ENCODE measurements around the gene SCNN1A. TPM values are rescaled to one million over a fixed set of nuclear protein-coding genes. Genes with fewer than 3 reads are reported as not detected.
"Not testable (repeated sequence)": the region's sequence is repeated elsewhere in the genome, so short reads cannot be mapped to it uniquely, and the experiment has no call there.

SCNN1A gene
- total and polyA plus RNA-seq, 2 donors = 0.61 to 28.9 TPM

- Histone ChIP-seq H3K4me1 (ENCODE audit: control insufficient read depth in 2 of 2, insufficient read depth in 2 of 2, low read length in 2 of 2) (peaks cover 46 to 82% of the 10 kb centered on the region in 2 donors), H3K4me3 (ENCODE audit: low read length in 2 of 2) (peak overlapping the region; percentile 3 to 37), H3K27ac (ENCODE audit: low read depth in 1 of 2, low read length in 1 of 2) (peak overlapping the region; percentile 94 to 98), H3K36me3 (ENCODE audit: control insufficient read depth in 2 of 2, insufficient read depth in 2 of 2, low read length in 1 of 2) (peaks cover 13 to 16% of the 10 kb centered on the region in 2 donors)
- H3K9me3 ChIP-seq (ENCODE audit: control insufficient read depth in 2 of 2, insufficient read depth in 1 of 2, low read length in 1 of 2); DNase-seq (ENCODE audit: low read depth in 6 of 9, low spot score in 9 of 9); H3K27me3 ChIP-seq (ENCODE audit: control insufficient read depth in 2 of 2, insufficient read depth in 1 of 2, low read length in 1 of 2): not testable (repeated sequence)
- WGBS = 66% methylated on average over 8 of the region's 8 CpGs
These were observed 36.8 kb downstream of the SCNN1A start for GRCh38 chr12:6338536-6338935.

- Histone ChIP-seq H3K36me3 (ENCODE audit: control insufficient read depth in 2 of 2, insufficient read depth in 2 of 2, low read length in 1 of 2) (peaks cover 19 to 21% of the 10 kb centered on the region in 2 donors), H3K9me3 (ENCODE audit: control insufficient read depth in 2 of 2, insufficient read depth in 1 of 2, low read length in 1 of 2) (no peaks in the 10 kb centered on the region), H3K27me3 (ENCODE audit: control insufficient read depth in 2 of 2, insufficient read depth in 1 of 2, low read length in 1 of 2) (no peaks in the 10 kb centered on the region), H3K4me1 (ENCODE audit: control insufficient read depth in 2 of 2, insufficient read depth in 2 of 2, low read length in 2 of 2) (peaks cover 46 to 82% of the 10 kb centered on the region in 2 donors), H3K27ac (ENCODE audit: low read depth in 1 of 2, low read length in 1 of 2) (peak overlapping the region; percentile 94 to 98), H3K4me3 (ENCODE audit: low read length in 2 of 2) (peak overlapping the region; percentile 37 to 54)
- DNase-seq (ENCODE audit: low read depth in 6 of 9, low spot score in 9 of 9) = peak in 1 of 9 donors; percentile 60
- WGBS = 25% methylated on average over 12 of the region's 12 CpGs
These were observed 37.4 kb downstream of the SCNN1A start for GRCh38 chr12:6337958-6338433.

GRCh38 chr12:6336889-6337853, 38.2 kb downstream of the SCNN1A start:
- Histone ChIP-seq H3K4me1 (ENCODE audit: control insufficient read depth in 2 of 2, insufficient read depth in 2 of 2, low read length in 2 of 2) (peaks cover 41 to 77% of the 10 kb centered on the region in 2 donors), H3K27ac (ENCODE audit: low read depth in 1 of 2, low read length in 1 of 2) (peak overlapping the region; percentile 94 to 98), H3K4me3 (ENCODE audit: low read length in 2 of 2) (peak overlapping the region; percentile 37 to 54), H3K9me3 (ENCODE audit: control insufficient read depth in 2 of 2, insufficient read depth in 1 of 2, low read length in 1 of 2) (no peaks in the 10 kb centered on the region), H3K27me3 (ENCODE audit: control insufficient read depth in 2 of 2, insufficient read depth in 1 of 2, low read length in 1 of 2) (no peaks in the 10 kb centered on the region), H3K36me3 (ENCODE audit: control insufficient read depth in 2 of 2, insufficient read depth in 2 of 2, low read length in 1 of 2) (peaks cover 26 to 29% of the 10 kb centered on the region in 2 donors)
- peak in 7 of 9 donors; percentile 58 to 90 (median 73) for DNase-seq (ENCODE audit: low read depth in 6 of 9, low spot score in 9 of 9)
- whole genome bisulfite sequencing = 3% methylated on average over 15 of the region's 15 CpGs

- Histone ChIP-seq H3K27ac (ENCODE audit: low read depth in 1 of 2, low read length in 1 of 2) (peak overlapping the region; percentile 94 to 98), H3K27me3 (ENCODE audit: control insufficient read depth in 2 of 2, insufficient read depth in 1 of 2, low read length in 1 of 2) (no peaks in the 10 kb centered on the region), H3K4me3 (ENCODE audit: low read length in 2 of 2) (peak overlapping the region; percentile 37 to 54), H3K36me3 (ENCODE audit: control insufficient read depth in 2 of 2, insufficient read depth in 2 of 2, low read length in 1 of 2) (peaks cover 32 to 37% of the 10 kb centered on the region in 2 donors), H3K9me3 (ENCODE audit: control insufficient read depth in 2 of 2, insufficient read depth in 1 of 2, low read length in 1 of 2) (no peaks in the 10 kb centered on the region), H3K4me1 (ENCODE audit: control insufficient read depth in 2 of 2, insufficient read depth in 2 of 2, low read length in 2 of 2) (peaks cover 38 to 74% of the 10 kb centered on the region in 2 donors)
- peak in 6 of 9 donors; percentile 57 to 86 (median 64) for DNase-seq (ENCODE audit: low read depth in 6 of 9, low spot score in 9 of 9)
- 2% methylated on average over 12 of the region's 12 CpGs for WGBS
These were observed 39.1 kb downstream of the SCNN1A start for GRCh38 chr12:6336079-6336888.

GRCh38 chr12:6335451-6336078, 39.8 kb downstream of the SCNN1A start:
- under 1% methylated on average over 11 of the region's 11 CpGs for WGBS
- DNase-seq (ENCODE audit: low read depth in 6 of 9, low spot score in 9 of 9) = peak in 7 of 9 donors; percentile 67 to 94 (median 87)
- Histone ChIP-seq H3K9me3 (ENCODE audit: control insufficient read depth in 2 of 2, insufficient read depth in 1 of 2, low read length in 1 of 2) (no peaks in the 10 kb centered on the region), H3K36me3 (ENCODE audit: control insufficient read depth in 2 of 2, insufficient read depth in 2 of 2, low read length in 1 of 2) (peaks cover 40 to 44% of the 10 kb centered on the region in 2 donors), H3K4me3 (ENCODE audit: low read length in 2 of 2) (peak overlapping the region; percentile 37 to 54), H3K27ac (ENCODE audit: low read depth in 1 of 2, low read length in 1 of 2) (peak overlapping the region; percentile 94 to 98), H3K4me1 (ENCODE audit: control insufficient read depth in 2 of 2, insufficient read depth in 2 of 2, low read length in 2 of 2) (peaks cover 38 to 74% of the 10 kb centered on the region in 2 donors), H3K27me3 (ENCODE audit: control insufficient read depth in 2 of 2, insufficient read depth in 1 of 2, low read length in 1 of 2) (no peaks in the 10 kb centered on the region)

- Histone ChIP-seq H3K9me3 (ENCODE audit: control insufficient read depth in 2 of 2, insufficient read depth in 1 of 2, low read length in 1 of 2) (no peaks in the 10 kb centered on the region), H3K27ac (ENCODE audit: low read depth in 1 of 2, low read length in 1 of 2) (peak overlapping the region; percentile 94 to 98), H3K4me3 (ENCODE audit: low read length in 2 of 2) (peak overlapping the region; percentile 37 to 54), H3K27me3 (ENCODE audit: control insufficient read depth in 2 of 2, insufficient read depth in 1 of 2, low read length in 1 of 2) (no peaks in the 10 kb centered on the region), H3K4me1 (ENCODE audit: control insufficient read depth in 2 of 2, insufficient read depth in 2 of 2, low read length in 2 of 2) (peaks cover 38 to 73% of the 10 kb centered on the region in 2 donors), H3K36me3 (ENCODE audit: control insufficient read depth in 2 of 2, insufficient read depth in 2 of 2, low read length in 1 of 2) (peaks cover 45 to 50% of the 10 kb centered on the region in 2 donors)
- DNase-seq (ENCODE audit: low read depth in 6 of 9, low spot score in 9 of 9) = no peak
- 81% methylated on average over 13 of the region's 13 CpGs for WGBS
These were observed 40.4 kb downstream of the SCNN1A start for GRCh38 chr12:6334940-6335450.

- peaks cover 0 to 1% of the 10 kb centered on the region in 2 donors for H3K9me3 ChIP-seq (ENCODE audit: control insufficient read depth in 2 of 2, insufficient read depth in 1 of 2, low read length in 1 of 2)
- H3K36me3 ChIP-seq (ENCODE audit: control insufficient read depth in 2 of 2, insufficient read depth in 2 of 2, low read length in 1 of 2) = peaks cover 52 to 55% of the 10 kb centered on the region in 2 donors
- H3K4me1 ChIP-seq (ENCODE audit: control insufficient read depth in 2 of 2, insufficient read depth in 2 of 2, low read length in 2 of 2) = peaks cover 34 to 66% of the 10 kb centered on the region in 2 donors
- no peak overlapping the region for H3K4me3 ChIP-seq (ENCODE audit: low read length in 2 of 2)
- peak overlapping the region in 1 of 2 donors; percentile 36 for H3K27ac ChIP-seq (ENCODE audit: low read depth in 1 of 2, low read length in 1 of 2)
- no peaks in the 10 kb centered on the region for H3K27me3 ChIP-seq (ENCODE audit: control insufficient read depth in 2 of 2, insufficient read depth in 1 of 2, low read length in 1 of 2)
- DNase-seq (ENCODE audit: low read depth in 6 of 9, low spot score in 9 of 9) = no peak
- 95% methylated on average over 5 of the region's 5 CpGs for WGBS
These were observed 41.0 kb downstream of the SCNN1A start for GRCh38 chr12:6334359-6334758.

GRCh38 chr12:6333566-6333965, 41.8 kb downstream of the SCNN1A start:
- Histone ChIP-seq H3K27ac (ENCODE audit: low read depth in 1 of 2, low read length in 1 of 2) (peak overlapping the region in 1 of 2 donors; percentile 21), H3K4me1 (ENCODE audit: control insufficient read depth in 2 of 2, insufficient read depth in 2 of 2, low read length in 2 of 2) (peaks cover 26 to 58% of the 10 kb centered on the region in 2 donors), H3K36me3 (ENCODE audit: control insufficient read depth in 2 of 2, insufficient read depth in 2 of 2, low read length in 1 of 2) (peaks cover 60% of the 10 kb centered on the region in 2 donors), H3K9me3 (ENCODE audit: control insufficient read depth in 2 of 2, insufficient read depth in 1 of 2, low read length in 1 of 2) (peaks cover 0 to 1% of the 10 kb centered on the region in 2 donors), H3K4me3 (ENCODE audit: low read length in 2 of 2) (no peak overlapping the region), H3K27me3 (ENCODE audit: control insufficient read depth in 2 of 2, insufficient read depth in 1 of 2, low read length in 1 of 2) (no peaks in the 10 kb centered on the region)
- 94% methylated on average over 9 of the region's 9 CpGs for WGBS
- DNase-seq (ENCODE audit: low read depth in 6 of 9, low spot score in 9 of 9) = no peak
